Duodenal mucosa (tissue), 2 donors: ENCODE data around the gene TNS1.

Experiments
- H3K27ac ChIP-seq: one replicate; pipeline ENCODE4 v1.7.0; 2013; ENCODE audit warnings: low read depth, low read length
- H3K27me3 ChIP-seq, 2 donors: one replicate each; pipeline ENCODE4 v1.7.0; 2013; ENCODE audit warnings: low read length in 2 of 2, control low read depth in 1 of 2; ENCODE audit not compliant: insufficient read depth in 2 of 2, control insufficient read depth in 1 of 2
- H3K36me3 ChIP-seq, 2 donors: one replicate each; pipeline ENCODE4 v1.7.0; 2013; ENCODE audit warnings: low read length in 2 of 2, control low read depth in 1 of 2; ENCODE audit not compliant: insufficient read depth in 2 of 2, control insufficient read depth in 1 of 2
- H3K4me1 ChIP-seq, 2 donors: one replicate each; pipeline ENCODE4 v1.7.0; 2013; ENCODE audit warnings: low read length in 2 of 2, control low read depth in 1 of 2; ENCODE audit not compliant: insufficient read depth in 2 of 2, control insufficient read depth in 1 of 2
- H3K4me3 ChIP-seq, 2 donors: one replicate each; pipeline ENCODE4 v1.7.0; 2013; ENCODE audit warnings: low read length in 2 of 2, low read depth in 1 of 2
- H3K9ac ChIP-seq, 2 donors: one replicate each; pipeline ENCODE4 v1.7.0; 2013; ENCODE audit warnings: low read length in 2 of 2, low read depth in 1 of 2
- H3K9me3 ChIP-seq, 2 donors: one replicate each; pipeline ENCODE4 v1.7.0; 2013; ENCODE audit warnings: low read length in 2 of 2, control low read depth in 1 of 2; ENCODE audit not compliant: control insufficient read depth in 1 of 2

The TNS1 gene

DNA sequence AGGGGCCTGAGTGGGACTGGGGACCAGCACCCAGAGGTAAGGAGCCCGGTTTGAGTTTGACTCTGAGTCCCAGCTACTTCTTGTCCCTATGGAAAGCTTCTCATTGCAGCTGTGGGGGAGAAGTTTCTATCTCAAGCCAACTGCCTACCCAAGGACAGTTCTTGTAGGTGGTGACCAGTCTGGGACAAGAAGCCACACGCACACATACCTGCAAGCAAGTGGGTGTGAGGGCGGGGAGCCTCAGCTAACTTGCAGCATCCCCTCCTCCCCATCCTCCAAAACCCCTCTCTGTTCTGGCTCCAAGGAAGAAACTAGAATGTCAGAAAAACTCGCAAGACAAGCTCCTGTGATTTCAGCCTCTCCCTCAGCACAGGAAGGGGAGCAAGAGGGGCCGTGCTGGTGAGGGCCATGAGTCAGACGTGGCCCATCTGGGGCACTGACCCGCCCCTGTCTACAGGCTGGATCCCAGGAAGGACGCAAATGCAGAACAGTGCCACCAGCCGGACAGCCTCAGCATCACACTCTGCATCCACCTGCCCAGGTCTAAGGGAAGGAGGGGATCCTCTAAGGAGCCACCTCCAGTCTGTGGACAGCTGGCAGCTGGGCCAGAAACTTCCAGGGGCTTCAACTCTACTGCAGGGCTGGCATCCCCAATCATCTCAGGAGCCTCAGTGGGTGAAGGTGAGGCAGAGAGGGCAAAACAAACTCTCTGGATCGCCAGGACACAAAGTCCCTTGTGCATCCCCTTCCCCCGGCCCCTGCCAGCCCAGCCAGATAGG, 103.4 kb downstream of the TNS1 start:
- no peak overlapping the region for H3K9ac ChIP-seq
- peaks cover 49% of the 10 kb centered on the region in 2 donors for H3K4me1 ChIP-seq
- H3K36me3 ChIP-seq = peaks cover 4 to 22% of the 10 kb centered on the region in 2 donors
- H3K4me3 ChIP-seq = no peak overlapping the region
- no peaks in the 10 kb centered on the region for H3K27me3 ChIP-seq
- no peak overlapping the region for H3K27ac ChIP-seq
- H3K9me3 ChIP-seq = no peaks in the 10 kb centered on the region

DNA sequence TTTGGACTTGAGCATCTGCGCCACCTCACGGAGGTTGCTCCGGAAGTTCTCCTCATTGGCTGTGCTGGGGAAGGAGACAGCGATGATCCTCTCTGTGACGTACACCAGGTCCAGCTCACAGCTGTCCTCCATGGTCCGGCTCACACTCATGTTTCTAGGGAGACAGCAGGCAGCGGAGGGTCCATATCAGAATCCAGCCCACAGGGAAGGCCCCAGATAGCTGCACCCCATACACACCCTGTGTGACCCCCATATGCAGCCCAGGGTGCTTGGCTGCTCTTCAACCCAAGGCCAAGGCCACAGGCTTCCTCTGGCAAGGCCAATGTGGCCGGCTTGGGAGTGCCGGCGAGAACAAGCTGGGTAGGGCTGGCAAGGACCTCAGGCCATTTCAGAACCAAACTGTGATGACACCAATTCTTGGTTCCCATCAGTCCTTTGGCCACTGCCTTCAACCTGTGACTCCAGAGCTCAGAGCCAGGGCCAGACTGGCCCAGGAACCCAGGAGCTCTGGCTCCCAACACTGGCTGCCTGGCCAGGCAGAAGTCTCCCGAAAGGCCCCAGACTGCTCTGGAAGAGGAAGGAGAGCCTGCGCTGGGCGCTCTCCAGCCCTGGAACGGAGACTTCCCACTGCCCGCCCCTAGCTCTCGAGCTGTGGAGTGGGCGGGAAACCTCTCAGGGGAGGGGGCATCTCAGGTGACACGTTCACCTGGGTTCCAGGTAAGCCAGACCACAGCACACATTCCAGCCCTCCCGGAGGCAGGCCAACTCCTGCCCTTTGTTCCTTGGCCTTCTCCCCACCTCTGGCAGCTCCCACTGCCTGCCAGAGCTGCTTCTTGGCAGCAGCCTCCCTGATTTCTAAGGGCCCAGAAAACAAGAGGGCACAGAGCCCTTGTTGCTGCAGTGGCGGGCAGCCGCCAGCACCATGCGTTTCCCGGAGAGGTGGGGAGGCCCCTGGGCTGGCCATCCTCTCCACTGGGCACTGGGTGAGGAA, 104.7 kb downstream of the TNS1 start:
- Histone ChIP-seq H3K36me3 (peaks cover 4 to 27% of the 10 kb centered on the region in 2 donors), H3K9me3 (no peaks in the 10 kb centered on the region), H3K27ac (no peak overlapping the region), H3K4me3 (no peak overlapping the region), H3K27me3 (no peaks in the 10 kb centered on the region), H3K4me1 (peaks cover 36 to 40% of the 10 kb centered on the region in 2 donors), H3K9ac (no peak overlapping the region)

DNA sequence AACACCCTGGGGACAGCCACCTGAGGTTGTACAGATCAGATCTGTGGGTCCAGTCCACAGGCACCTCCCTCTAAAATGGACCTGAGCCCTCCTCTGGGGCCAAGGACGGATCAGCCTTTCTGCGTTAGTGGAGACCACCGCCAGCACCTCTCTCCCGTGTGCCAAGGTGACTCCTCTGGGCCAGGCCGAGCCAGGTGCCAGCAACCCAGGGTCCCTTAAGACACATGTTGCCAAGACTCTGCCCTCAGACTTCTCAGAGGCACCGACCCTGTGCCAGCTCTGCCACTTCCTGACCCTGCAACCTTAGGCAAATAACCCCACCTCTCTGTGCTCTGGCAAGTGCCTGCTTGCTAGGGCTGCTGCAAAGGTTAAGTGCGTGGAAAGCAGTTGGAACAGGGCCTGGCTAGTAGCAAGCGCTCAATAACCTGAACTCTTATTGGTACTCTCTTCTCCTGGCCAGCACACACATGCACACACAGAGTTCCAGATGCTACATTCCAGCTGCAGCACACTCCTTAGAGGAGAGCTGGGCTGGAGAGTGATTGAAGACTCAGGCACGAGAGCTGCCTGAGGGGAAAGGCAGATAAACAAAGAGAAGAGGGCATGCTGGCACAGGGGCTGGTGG, 105.6 kb downstream of the TNS1 start:
- no peaks in the 10 kb centered on the region for H3K27me3 ChIP-seq
- H3K27ac ChIP-seq = no peak overlapping the region
- peaks cover 27 to 31% of the 10 kb centered on the region in 2 donors for H3K4me1 ChIP-seq
- peaks cover 4 to 31% of the 10 kb centered on the region in 2 donors for H3K36me3 ChIP-seq
- no peaks in the 10 kb centered on the region for H3K9me3 ChIP-seq
- H3K4me3 ChIP-seq = no peak overlapping the region
- H3K9ac ChIP-seq = no peak overlapping the region

DNA sequence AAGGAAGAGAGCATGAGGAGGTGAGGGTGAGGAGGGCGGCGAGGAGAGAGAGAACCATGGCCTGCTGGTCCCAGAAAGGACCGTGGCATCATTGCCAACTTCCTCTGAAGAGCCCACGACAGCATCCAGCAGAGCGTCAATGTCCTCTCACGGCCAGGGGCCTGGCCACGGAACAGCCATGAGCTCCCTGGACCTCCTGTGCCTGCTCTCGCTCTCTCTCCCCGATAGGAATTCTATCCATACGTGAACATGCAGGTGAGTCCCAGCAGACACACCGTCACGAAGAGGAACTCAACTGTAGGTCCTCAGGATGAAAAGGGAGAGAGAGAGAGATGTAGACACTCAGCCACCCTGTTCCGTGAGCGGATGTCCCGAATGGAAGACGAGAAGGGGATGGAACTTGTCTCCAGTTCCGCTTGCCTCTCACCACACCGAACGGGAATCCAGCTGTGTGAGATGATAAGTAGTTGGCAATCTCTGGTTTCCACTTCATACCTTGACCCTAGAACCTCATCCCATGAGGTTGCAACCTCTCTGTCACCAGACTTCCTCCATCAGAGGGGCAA, 107.6 kb downstream of the TNS1 start:
- H3K4me1 ChIP-seq = peaks cover 13 to 16% of the 10 kb centered on the region in 2 donors
- peaks cover 4 to 38% of the 10 kb centered on the region in 2 donors for H3K36me3 ChIP-seq
- no peak overlapping the region for H3K9ac ChIP-seq

DNA sequence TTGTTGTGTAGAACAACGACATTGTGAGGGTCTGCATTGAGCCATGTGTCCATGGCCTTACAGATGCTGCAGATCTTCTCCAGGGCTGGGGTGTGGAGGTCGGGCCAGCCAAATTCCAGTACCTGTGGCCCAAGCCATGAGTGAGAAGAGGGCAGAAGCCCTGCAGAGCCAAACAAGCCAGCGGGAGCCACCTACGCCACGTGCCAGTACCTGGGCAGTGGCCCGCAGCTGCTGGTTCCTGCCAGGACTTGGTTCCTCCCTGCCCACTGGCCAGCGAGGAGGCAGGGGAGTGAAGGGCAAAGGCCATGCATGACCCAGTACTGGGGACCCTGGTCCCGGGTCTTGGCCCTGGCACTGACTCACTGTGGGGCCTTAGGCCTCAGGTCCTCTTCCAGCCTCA, 109.4 kb downstream of the TNS1 start:
- Histone ChIP-seq H3K9me3 (no peaks in the 10 kb centered on the region), H3K27ac (no peak overlapping the region), H3K4me3 (no peak overlapping the region), H3K36me3 (peaks cover 4 to 45% of the 10 kb centered on the region in 2 donors), H3K27me3 (no peaks in the 10 kb centered on the region), H3K9ac (no peak overlapping the region), H3K4me1 (peaks cover 0 to 9% of the 10 kb centered on the region in 2 donors)

More for the DNA sequence above, 107.6 kb downstream of the TNS1 start:
- Histone ChIP-seq H3K27me3 (no peaks in the 10 kb centered on the region), H3K27ac (no peak overlapping the region), H3K9me3 (no peaks in the 10 kb centered on the region), H3K4me3 (no peak overlapping the region)

DNA sequence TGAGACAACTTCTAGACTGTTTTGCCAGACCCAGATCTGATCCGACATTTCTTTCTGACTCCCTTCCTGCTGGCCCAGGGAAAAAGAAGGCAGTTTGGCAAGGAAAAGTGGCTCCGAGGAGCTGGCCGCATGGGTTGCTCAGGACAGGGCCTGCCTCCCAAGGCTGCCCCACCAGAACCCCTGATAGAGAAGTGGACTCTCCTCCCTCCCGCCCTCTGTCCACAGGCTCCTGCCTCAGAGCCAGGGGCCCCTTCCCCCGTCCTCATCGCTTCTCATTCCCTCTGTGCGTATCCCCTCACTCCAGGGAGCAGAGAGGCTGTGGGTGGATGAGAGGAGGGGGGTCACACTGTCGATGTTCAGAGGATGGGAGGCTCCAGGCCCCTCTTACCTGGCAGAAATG, 110.2 kb downstream of the TNS1 start:
- H3K27ac ChIP-seq = no peak overlapping the region
- no peak overlapping the region for H3K9ac ChIP-seq
- H3K27me3 ChIP-seq = no peaks in the 10 kb centered on the region
- H3K36me3 ChIP-seq = peaks cover 4 to 42% of the 10 kb centered on the region in 2 donors
- no peaks in the 10 kb centered on the region for H3K4me1 ChIP-seq
- no peak overlapping the region for H3K4me3 ChIP-seq
- H3K9me3 ChIP-seq = no peaks in the 10 kb centered on the region

DNA sequence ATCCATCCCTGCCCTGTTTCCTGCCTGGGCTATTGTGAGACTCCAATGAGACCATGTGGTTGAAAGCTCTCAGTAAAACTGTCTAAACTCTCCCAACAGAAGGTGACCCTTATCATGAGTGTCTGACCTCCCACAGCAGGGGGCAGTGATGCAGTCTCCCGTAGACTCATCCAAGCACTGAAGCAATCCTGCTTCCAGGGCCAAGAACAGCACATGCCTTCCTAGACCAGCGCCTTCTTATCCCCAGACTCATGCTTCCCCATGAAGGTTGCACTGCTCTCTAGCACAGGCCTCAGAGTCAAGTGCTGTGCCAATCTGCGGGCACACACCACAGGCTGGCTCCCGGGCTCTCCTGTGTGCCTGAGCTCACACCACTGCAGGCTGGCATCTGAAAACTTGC, 112.3 kb downstream of the TNS1 start:
- no peak overlapping the region for H3K27ac ChIP-seq
- H3K9ac ChIP-seq = no peak overlapping the region
- H3K4me1 ChIP-seq = no peaks in the 10 kb centered on the region
- peaks cover 1 to 37% of the 10 kb centered on the region in 2 donors for H3K36me3 ChIP-seq
- no peaks in the 10 kb centered on the region for H3K9me3 ChIP-seq
- H3K27me3 ChIP-seq = no peaks in the 10 kb centered on the region
- H3K4me3 ChIP-seq = no peak overlapping the region

DNA sequence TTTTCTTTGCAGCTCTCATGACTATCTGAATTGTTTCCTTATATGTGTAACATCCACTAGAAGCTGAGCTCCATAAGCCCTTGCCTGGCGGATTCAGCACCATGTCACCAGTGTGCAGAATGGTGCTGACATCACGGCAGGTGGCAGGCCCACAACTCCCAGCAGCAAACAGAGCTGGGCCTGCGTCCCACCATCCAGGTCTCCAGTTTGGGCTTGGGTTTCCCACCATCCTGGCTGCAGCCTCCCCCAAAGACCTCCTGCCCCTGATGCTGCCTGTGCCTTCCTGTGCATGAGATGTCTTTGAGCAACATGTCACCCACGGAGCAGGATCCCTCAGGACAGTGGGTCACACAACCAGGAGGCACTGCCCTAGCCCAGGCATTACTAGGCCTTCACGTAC, 113.1 kb downstream of the TNS1 start:
- H3K36me3 ChIP-seq = peaks cover 4 to 37% of the 10 kb centered on the region in 2 donors
- no peak overlapping the region for H3K27ac ChIP-seq
- no peak overlapping the region for H3K4me3 ChIP-seq
- no peaks in the 10 kb centered on the region for H3K27me3 ChIP-seq
- H3K4me1 ChIP-seq = no peaks in the 10 kb centered on the region
- no peak overlapping the region for H3K9ac ChIP-seq
- H3K9me3 ChIP-seq = no peaks in the 10 kb centered on the region

DNA sequence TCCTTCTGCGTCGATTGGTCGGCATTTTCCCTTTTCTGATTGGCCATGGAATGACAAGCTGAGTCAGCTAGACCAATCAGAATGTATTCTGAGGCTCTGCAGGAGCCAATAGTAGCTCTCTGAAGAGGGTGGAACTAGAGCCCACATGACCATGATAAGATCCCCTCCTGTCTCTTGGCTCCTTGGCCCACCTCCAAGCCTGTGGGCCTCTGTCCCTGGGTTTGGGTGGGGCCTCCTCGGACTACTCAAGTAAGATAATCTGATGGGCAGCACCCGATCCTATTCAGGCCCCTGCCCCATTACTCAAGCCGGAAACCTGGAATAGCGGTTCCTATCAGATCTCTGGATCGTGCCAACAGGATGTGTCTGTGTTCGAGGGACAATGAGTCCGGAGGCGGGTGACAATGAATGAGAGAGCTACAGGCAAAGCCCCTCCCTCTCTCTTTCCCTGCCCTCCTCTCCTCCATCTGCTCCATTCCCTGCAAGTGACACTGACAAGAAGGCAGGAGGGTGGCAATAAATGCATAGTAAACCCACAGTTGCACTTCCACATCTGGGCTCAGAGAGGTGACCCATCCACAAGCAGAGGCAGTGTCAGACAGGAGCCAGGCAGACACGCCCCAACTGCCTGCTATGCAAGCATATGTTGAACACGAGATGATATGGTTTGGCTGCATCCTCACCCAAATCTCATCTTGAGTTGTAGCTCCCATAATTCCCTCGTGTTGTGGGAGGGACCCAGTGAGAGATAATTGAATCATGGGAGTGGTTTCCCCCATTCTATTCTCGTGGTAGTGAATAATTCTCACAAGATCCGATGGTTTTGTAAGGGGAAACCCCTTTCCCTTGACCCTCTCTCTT, 114.7 kb downstream of the TNS1 start:
- H3K9ac ChIP-seq = no peak overlapping the region
- no peaks in the 10 kb centered on the region for H3K27me3 ChIP-seq
- H3K4me1 ChIP-seq = no peaks in the 10 kb centered on the region
- H3K36me3 ChIP-seq = peaks cover 4 to 36% of the 10 kb centered on the region in 2 donors
- H3K9me3 ChIP-seq = no peaks in the 10 kb centered on the region
- H3K27ac ChIP-seq = no peak overlapping the region
- no peak overlapping the region for H3K4me3 ChIP-seq
